Measurements from ENCODE around the gene XPO4.

The XPO4 gene

GRCh38 chr13:20728579-20729311 is 173.8 kb downstream of the XPO4 start:
- Histone ChIP-seq H3K4me1 (ENCODE audit: control insufficient read depth, low read depth, low read length) (no peaks in the 10 kb centered on the region), H2BK5ac (ENCODE audit: low read length) (no peak overlapping the region), H2BK120ac (ENCODE audit: low read depth, low read length) (no peak overlapping the region), H3K36me3 (ENCODE audit: control insufficient read depth, insufficient read depth, low read length) (no peaks in the 10 kb centered on the region), H4K8ac (ENCODE audit: low read depth, low read length) (no peak overlapping the region), H3K4ac (ENCODE audit: low read depth, low read length) (no peak overlapping the region), H3K18ac (ENCODE audit: low read length) (no peak overlapping the region), H3K79me1 (ENCODE audit: low read length) (no peaks in the 10 kb centered on the region), H3K27ac (ENCODE audit: low read depth, low read length) (no peak overlapping the region), H3K56ac (ENCODE audit: low read length) (no peak overlapping the region), H4K5ac (ENCODE audit: low read length) (no peak overlapping the region), H3K9ac (ENCODE audit: low read length) (no peak overlapping the region), H2BK15ac (replicated peaks; ENCODE audit: low read depth) (no peak overlapping the region), H3K4me2 (ENCODE audit: low read length) (no peak overlapping the region), H3K27me3 (ENCODE audit: insufficient read depth, low read length, poor library complexity) (no peaks in the 10 kb centered on the region), H3K79me2 (ENCODE audit: control insufficient read depth, insufficient read depth, low read length) (no peaks in the 10 kb centered on the region), H2AK5ac (ENCODE audit: low read length) (no peak overlapping the region), H3K23ac (ENCODE audit: low read length) (no peak overlapping the region), H3K4me3 (ENCODE audit: low read length) (no peak overlapping the region)
- no CpG with 5 or more reads among the region's 14 CpGs for WGBS (ENCODE audit: extremely low coverage, insufficient coverage, low lambda C conversion rate)
- no peak for DNase-seq

- Histone ChIP-seq H3K27me3 (ENCODE audit: insufficient read depth, low read length, poor library complexity) (no peaks in the 10 kb centered on the region), H2AK5ac (ENCODE audit: low read length) (no peak overlapping the region), H2BK15ac (replicated peaks; ENCODE audit: low read depth) (no peak overlapping the region), H3K4ac (ENCODE audit: low read depth, low read length) (no peak overlapping the region), H2BK5ac (ENCODE audit: low read length) (no peak overlapping the region), H3K27ac (ENCODE audit: low read depth, low read length) (no peak overlapping the region), H3K9ac (ENCODE audit: low read length) (no peak overlapping the region), H3K36me3 (ENCODE audit: control insufficient read depth, insufficient read depth, low read length) (no peaks in the 10 kb centered on the region), H3K4me3 (ENCODE audit: low read length) (no peak overlapping the region), H3K4me2 (ENCODE audit: low read length) (no peak overlapping the region), H4K8ac (ENCODE audit: low read depth, low read length) (no peak overlapping the region), H3K18ac (ENCODE audit: low read length) (no peak overlapping the region), H2BK120ac (ENCODE audit: low read depth, low read length) (no peak overlapping the region), H3K79me2 (ENCODE audit: control insufficient read depth, insufficient read depth, low read length) (no peaks in the 10 kb centered on the region), H3K4me1 (ENCODE audit: control insufficient read depth, low read depth, low read length) (no peaks in the 10 kb centered on the region), H3K23ac (ENCODE audit: low read length) (no peak overlapping the region), H3K79me1 (ENCODE audit: low read length) (no peaks in the 10 kb centered on the region), H3K56ac (ENCODE audit: low read length) (no peak overlapping the region), H4K5ac (ENCODE audit: low read length) (no peak overlapping the region)
- DNase-seq: no peak
- no CpG with 5 or more reads among the region's 6 CpGs for WGBS (ENCODE audit: extremely low coverage, insufficient coverage, low lambda C conversion rate)
Observed at GRCh38 chr13:20727856-20728255, 174.7 kb downstream of the XPO4 start.
